RWPE2 (cell line): ENCODE results near the gene HPGD.

ENCODE experiments used
- ATAC-seq: fragments of 200-7000 bp; cut with Tn5 transposase; 3 replicates; pipeline ENCODE4 v1.9.1; 2021; ENCODE audit warnings: low read depth
- DNase-seq: peaks from one replicate; pipeline ENCODE4 v3.0.0-alpha.2; 2020; ENCODE audit warnings: low spot score
- H3K27ac ChIP-seq: fragments of 450-650 bp; 2 replicates; pipeline ENCODE4 v1.5.1; 2017; ENCODE audit warnings: mild to moderate bottlenecking; ENCODE audit not compliant: poor library complexity, severe bottlenecking
- H3K27me3 ChIP-seq: fragments of 250-450 bp; sonication (Bioruptor Pico); 2 replicates; pipeline ENCODE4 v1.5.1; 2021; ENCODE audit warnings: mild to moderate bottlenecking, moderate library complexity; ENCODE audit not compliant: insufficient read depth, poor library complexity, severe bottlenecking
- H3K36me3 ChIP-seq: fragments of 250-450 bp; sonication (Bioruptor Pico); 2 replicates; pipeline ENCODE4 v1.5.1; 2020; ENCODE audit warnings: low read depth, mild to moderate bottlenecking, moderate library complexity
- H3K4me1 ChIP-seq: fragments of 250-450 bp; sonication (Bioruptor Pico); 2 replicates; pipeline ENCODE4 v1.5.1; 2021; ENCODE audit warnings: mild to moderate bottlenecking, moderate library complexity; ENCODE audit not compliant: insufficient read depth, poor library complexity, severe bottlenecking
- H3K4me3 ChIP-seq: fragments of 250-450 bp; sonication (Bioruptor Pico); 2 replicates; pipeline ENCODE4 v1.5.1; 2021; ENCODE audit warnings: mild to moderate bottlenecking, moderate library complexity; ENCODE audit not compliant: severe bottlenecking
- H3K9me3 ChIP-seq: fragments of 250-450 bp; sonication (Bioruptor Pico); 2 replicates; pipeline ENCODE4 v1.5.1; 2021; ENCODE audit warnings: mild to moderate bottlenecking, moderate library complexity; ENCODE audit not compliant: severe bottlenecking
- TF ChIP-seq, protein P1 (sequence below): fragments of 450-650 bp; IDR thresholded peaks from one replicate; pipeline ENCODE4 v1.5.1; 2017; ENCODE audit warnings: mild to moderate bottlenecking, moderate library complexity; ENCODE audit not compliant: poor library complexity, severe bottlenecking

HPGD gene

DNA sequence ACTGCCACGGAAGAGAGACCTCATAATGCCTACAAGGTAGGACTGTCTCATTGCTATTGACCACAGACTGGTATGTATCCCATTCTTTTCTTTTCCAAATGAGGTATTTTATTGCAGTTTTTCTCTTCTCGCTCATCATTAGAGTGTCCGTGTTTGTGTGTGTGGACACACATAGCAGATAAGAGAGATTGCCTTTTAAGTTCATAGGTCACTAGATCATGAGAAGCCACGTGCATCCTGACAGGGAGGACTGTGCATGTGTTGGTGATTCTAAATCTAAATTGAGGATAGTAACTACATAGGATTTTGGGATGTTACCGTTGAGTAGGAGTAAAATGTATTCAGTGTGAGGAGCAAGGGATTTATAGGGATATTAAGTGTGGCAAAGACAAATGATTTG is 37.3 kb downstream of the HPGD start:
- ATAC-seq (no peak), DNase-seq (no peak)
- Histone ChIP-seq H3K4me3 (no peak overlapping the region), H3K36me3 (no peaks in the 10 kb centered on the region), H3K27me3 (no peaks in the 10 kb centered on the region), H3K27ac (no peak overlapping the region), H3K9me3 (no peaks in the 10 kb centered on the region), H3K4me1 (peaks cover under 1% of the 10 kb centered on the region)
- TF ChIP-seq, protein P1, sequence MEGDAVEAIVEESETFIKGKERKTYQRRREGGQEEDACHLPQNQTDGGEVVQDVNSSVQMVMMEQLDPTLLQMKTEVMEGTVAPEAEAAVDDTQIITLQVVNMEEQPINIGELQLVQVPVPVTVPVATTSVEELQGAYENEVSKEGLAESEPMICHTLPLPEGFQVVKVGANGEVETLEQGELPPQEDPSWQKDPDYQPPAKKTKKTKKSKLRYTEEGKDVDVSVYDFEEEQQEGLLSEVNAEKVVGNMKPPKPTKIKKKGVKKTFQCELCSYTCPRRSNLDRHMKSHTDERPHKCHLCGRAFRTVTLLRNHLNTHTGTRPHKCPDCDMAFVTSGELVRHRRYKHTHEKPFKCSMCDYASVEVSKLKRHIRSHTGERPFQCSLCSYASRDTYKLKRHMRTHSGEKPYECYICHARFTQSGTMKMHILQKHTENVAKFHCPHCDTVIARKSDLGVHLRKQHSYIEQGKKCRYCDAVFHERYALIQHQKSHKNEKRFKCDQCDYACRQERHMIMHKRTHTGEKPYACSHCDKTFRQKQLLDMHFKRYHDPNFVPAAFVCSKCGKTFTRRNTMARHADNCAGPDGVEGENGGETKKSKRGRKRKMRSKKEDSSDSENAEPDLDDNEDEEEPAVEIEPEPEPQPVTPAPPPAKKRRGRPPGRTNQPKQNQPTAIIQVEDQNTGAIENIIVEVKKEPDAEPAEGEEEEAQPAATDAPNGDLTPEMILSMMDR, result no peak

DNA sequence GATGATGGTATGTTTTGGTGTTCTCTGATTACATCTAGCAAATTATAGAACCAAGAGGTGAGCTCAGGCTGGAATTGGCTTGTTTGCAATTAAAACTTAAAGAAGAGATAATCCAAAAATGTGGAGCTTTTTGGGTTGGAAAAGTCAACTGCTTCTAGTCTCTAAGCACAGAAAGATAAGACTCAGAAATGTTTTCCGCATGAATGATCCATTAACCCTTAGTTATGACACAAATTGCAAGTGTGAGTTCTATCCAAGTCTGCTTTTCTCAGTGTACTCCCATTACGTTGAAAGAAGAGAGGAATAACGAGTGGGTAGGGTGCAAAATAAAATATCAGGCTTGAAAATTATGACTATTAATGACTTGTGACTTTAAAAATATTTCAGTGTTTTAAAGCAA is 38.5 kb downstream of the HPGD start:
- TF ChIP-seq, protein P1, result no peak
- Histone ChIP-seq H3K9me3 (no peaks in the 10 kb centered on the region), H3K4me3 (no peak overlapping the region), H3K27me3 (no peaks in the 10 kb centered on the region), H3K27ac (no peak overlapping the region), H3K4me1 (no peaks in the 10 kb centered on the region), H3K36me3 (no peaks in the 10 kb centered on the region)
- no peak for DNase-seq
- no peak for ATAC-seq

DNA sequence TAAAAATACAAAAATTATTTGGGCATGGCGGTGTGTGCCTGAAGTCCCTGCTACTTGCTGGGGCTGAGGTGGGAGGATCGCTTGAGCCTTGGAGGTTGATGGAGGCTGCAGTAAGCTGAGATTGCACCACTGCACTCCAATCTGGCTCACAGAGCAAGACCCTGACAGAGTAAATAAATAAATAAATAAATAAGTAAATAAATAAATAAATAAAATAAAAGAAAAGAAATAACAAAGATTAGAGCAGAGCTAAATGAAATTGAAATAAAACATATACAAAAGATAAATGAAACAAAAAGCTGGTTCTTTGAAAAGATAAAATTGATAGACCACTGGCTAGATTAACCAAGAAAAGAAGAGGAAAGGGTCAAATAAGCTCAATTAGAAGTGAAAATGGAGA is 43.1 kb downstream of the HPGD start:
- H3K27me3 ChIP-seq, result no peaks in the 10 kb centered on the region
- TF ChIP-seq, protein P1, result no peak
- H3K27ac ChIP-seq, result no peak overlapping the region
- H3K4me1 ChIP-seq, result no peaks in the 10 kb centered on the region
- H3K9me3 ChIP-seq, result no peaks in the 10 kb centered on the region
- ATAC-seq (no peak), DNase-seq (no peak)
- no peak overlapping the region for H3K4me3 ChIP-seq
- no peaks in the 10 kb centered on the region for H3K36me3 ChIP-seq

DNA sequence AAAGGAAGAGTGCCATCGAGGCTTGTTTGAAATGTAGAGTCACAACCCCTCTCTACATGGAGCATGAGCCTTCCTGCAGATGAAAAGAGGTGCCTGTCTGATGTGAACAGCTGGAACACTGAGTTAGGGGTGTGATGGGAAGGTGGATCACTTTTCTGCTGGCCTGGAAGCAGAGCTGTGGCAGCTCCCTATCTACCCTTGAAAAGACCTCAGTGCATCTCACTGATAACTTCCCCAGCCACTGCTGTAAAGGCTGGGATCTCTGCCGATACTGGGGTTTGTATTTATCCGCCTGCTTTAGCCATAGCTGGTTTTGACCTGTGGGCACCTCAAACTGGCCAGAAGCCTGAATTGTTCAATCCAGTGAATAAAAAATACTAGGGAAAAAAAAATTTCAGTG is 46.8 kb downstream of the HPGD start:
- Histone ChIP-seq H3K27ac (no peak overlapping the region), H3K4me3 (no peak overlapping the region), H3K27me3 (no peaks in the 10 kb centered on the region), H3K9me3 (no peaks in the 10 kb centered on the region), H3K36me3 (no peaks in the 10 kb centered on the region), H3K4me1 (no peaks in the 10 kb centered on the region)
- DNase-seq, result no peak
- ATAC-seq, result no peak
- TF ChIP-seq, protein P1, result no peak

DNA sequence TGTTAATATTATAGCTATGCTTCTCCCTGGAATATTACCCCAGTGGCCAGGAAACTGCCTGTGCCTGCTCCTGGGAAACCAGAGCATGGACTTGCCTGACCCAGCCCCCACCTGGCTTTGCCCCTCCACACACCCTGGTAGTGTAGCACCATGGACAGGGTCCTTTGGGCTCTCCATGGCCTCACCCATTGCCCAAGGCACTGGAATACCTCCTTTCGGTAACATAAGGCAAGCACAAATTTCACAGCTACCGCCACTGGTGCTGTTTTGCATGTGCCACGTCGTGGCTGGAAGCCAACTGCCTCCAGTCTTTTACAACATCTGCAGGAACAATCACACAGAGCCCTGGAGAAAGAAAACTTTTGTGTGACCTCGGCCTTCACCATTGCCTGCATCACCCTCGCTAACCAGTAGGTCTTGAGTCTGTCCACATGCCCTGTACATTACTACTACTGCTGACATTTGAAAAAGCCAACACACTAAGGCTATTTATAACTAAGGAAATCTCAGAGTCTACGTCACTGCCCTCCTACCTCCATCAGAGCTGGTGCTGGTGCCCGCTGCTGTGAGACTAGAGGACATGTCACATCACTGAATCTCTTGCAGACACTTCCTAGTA is 47.7 kb downstream of the HPGD start:
- no peak for ATAC-seq
- H3K27me3 ChIP-seq, result no peaks in the 10 kb centered on the region
- no peaks in the 10 kb centered on the region for H3K9me3 ChIP-seq
- H3K36me3 ChIP-seq, result no peaks in the 10 kb centered on the region
- no peak for DNase-seq
- H3K4me3 ChIP-seq, result no peak overlapping the region
- no peak overlapping the region for H3K27ac ChIP-seq
- TF ChIP-seq, protein P1, result no peak
- no peaks in the 10 kb centered on the region for H3K4me1 ChIP-seq
